ENCODE results near the gene SHPK. TPM values are rescaled to one million over a fixed set of nuclear protein-coding genes. Genes with fewer than 3 reads are reported as not detected.

SHPK gene
- total RNA-seq, 1 donor from 2014 or later = 4.8 TPM

DNA sequence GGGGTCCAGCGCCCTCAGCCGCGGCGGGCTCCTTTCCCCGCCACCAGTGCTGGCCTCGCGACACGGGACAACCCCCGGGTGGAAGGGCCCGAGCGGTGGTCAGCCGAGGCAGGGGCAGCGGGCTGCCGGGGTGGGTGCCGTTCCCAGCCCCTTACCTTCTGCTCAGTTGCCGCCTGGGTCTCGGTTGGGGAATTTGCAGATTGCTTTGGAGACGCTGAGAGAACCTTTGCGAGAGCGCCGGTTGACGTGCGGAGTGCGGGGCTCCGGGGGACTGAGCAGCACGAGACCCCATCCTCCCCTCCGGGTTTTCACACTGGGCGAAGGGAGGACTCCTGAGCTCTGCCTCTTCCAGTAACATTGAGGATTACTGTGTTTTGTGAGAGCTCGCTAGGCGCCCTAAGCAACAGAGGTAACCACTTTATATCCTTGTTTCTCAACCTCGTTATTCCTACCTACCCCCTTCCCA lies 891 bp upstream of the SHPK start:
- intact Hi-C loops (cut with DNase I) = loop anchor here (2.0 to 10.0 kb wide), 2 partner anchors 30 to 102 kb away; no protein-coding TSS in a partner anchor
- DNase-seq (ENCODE audit: low spot score) = no peak

GRCh38 chr17:3635474-3636153 lies 436 bp downstream of the SHPK start:
- intact Hi-C loops (cut with DNase I) = loop anchor here (2.0 to 10.0 kb wide), 2 partner anchors 31 to 101 kb away; no protein-coding TSS in a partner anchor
- DNase-seq (ENCODE audit: low spot score) = no peak

DNA sequence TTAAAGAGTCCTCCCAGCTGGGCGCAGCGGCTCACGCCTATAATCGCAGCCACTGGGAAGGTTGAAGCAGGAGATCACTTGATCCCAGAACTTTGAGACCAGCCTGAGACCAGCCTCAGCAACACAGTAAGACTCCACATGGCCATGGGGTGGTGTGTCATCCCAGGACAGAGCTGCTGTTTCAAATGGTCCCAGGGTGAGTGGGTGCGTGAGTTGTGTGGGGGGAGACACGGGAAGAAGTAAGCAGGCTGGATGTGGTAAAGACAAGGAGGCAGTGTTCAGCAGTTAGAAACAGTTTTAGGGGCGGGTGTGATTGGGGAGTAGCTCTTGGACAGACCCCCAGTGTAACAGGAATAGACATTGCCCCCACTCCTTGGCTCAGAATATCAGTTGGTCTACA lies 3.8 kb downstream of the SHPK start:
- intact Hi-C loops (cut with DNase I) = loop anchor here (10.0 kb wide), 1 partner anchor 97 kb away; no protein-coding TSS in a partner anchor
- DNase-seq (ENCODE audit: low spot score) = no peak

GRCh38 chr17:3630781-3631180 lies 5.3 kb downstream of the SHPK start:
- no peak for DNase-seq (ENCODE audit: low spot score)
- intact Hi-C loops (cut with DNase I) = loop anchor here (10.0 kb wide), 1 partner anchor 96 kb away; no protein-coding TSS in a partner anchor

DNA sequence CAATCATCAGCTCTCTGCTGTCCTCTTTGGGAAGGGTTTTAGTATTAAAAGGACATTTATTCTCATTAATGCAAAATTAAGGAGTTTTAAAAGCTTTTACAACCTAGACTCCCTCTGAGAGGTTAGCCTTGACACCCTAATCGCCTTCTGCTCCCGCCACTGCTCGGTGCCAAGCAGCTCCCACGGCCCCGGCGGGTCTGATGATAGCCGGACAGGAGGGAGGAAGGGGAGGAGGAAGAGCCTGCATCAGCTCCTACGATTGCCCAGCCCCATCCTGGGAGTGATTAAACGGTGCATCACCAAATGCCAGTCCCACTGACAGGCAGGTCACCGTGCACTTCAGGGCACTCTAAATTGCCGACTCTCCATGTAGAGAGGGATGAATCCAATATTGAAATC lies 8.3 kb downstream of the SHPK start:
- intact Hi-C loops (cut with DNase I) = no loop called here
- no peak for DNase-seq (ENCODE audit: low spot score)

DNA sequence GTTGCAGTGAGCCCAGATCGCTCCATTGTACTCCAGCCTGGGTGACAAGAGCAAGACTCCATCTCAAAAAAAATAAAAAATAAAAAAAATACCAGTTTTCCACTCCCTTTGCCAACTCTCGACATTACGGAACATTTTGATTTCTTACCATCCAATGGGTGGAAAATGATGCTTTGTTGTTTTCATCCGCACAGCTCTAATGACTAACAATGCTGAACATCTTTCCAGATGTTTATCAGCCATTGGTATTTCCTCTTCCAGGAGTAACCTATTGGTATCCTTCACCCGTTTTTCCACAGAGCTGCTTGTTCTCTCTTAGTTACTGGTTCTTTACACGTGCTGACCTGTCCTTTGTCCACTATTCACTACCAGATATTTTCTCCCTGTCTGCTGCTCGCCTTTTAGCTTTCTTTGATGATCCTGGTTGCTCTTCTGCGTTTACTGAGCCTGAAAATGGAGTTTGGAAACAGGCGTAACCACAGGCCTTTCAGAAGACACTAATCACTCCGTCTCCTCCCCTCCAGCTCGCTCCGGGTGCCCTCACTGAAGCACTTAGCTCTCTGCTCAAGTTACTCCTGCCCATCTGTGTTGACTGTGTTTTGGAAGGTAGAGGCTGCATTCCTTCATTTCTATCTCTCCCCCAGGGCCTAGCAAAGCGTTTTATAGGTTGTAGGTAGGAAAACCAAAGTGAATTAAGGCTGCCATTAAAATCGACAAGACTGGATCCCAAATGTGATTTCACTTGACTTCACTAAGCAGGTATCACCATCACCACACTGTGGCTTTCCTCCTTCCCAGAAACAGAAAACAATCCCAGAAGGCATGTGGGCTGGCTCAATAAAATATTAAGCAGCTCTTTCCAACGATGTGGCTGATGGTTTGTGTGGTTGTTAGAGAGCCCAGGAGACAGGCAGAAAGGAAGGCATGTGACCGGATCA lies 8.9 kb downstream of the SHPK start:
- no peak for DNase-seq (ENCODE audit: low spot score)
- intact Hi-C loops (cut with DNase I) = no loop called here

GRCh38 chr17:3622977-3623594 lies 13.0 kb downstream of the SHPK start:
- intact Hi-C loops (cut with DNase I) = no loop called here
- no peak for DNase-seq (ENCODE audit: low spot score)

GRCh38 chr17:3621146-3621720 lies 14.8 kb downstream of the SHPK start:
- DNase-seq (ENCODE audit: low spot score) = no peak
- intact Hi-C loops (cut with DNase I) = no loop called here

- DNase-seq (ENCODE audit: low spot score) = no peak
- intact Hi-C loops (cut with DNase I) = no loop called here
Measured at GRCh38 chr17:3615160-3615870, 20.7 kb downstream of the SHPK start.

- DNase-seq (ENCODE audit: low spot score) = no peak
- intact Hi-C loops (cut with DNase I) = no loop called here
Measured at GRCh38 chr17:3613124-3613523, 22.9 kb downstream of the SHPK start.

DNA sequence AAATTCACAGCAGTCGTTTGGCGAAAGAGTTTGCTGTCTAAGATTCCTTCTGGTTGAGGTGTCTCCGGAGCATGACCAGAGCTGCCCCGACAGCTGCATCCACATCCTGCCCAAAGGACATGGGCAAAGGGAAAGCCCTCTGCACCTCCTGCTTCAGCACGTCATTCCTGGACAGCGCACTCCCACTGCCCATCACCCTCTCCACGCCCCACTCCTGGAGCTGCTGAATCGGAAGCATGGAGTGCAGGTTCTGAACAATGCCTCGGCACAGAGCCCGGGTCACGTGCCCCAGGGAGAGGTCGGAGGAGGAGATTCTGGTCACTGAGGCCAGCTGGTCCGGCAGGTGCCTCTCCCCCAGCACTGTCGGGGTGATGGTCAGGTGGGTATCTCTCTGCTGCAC lies 25.5 kb downstream of the SHPK start:
- DNase-seq (ENCODE audit: low spot score) = no peak
- intact Hi-C loops (cut with DNase I) = no loop called here

GRCh38 chr17:3609689-3610088 lies 26.4 kb downstream of the SHPK start:
- intact Hi-C loops (cut with DNase I) = no loop called here

GRCh38 chr17:3603870-3604259 lies 32.2 kb downstream of the SHPK start:
- intact Hi-C loops (cut with DNase I) = no loop called here

More at GRCh38 chr17:3609689-3610088, 26.4 kb downstream of the SHPK start:
- DNase-seq (ENCODE audit: low spot score) = no peak

GRCh38 chr17:3603119-3603869 lies 32.8 kb downstream of the SHPK start:
- intact Hi-C loops (cut with DNase I) = no loop called here
- no peak for DNase-seq (ENCODE audit: low spot score)

More at GRCh38 chr17:3603870-3604259, 32.2 kb downstream of the SHPK start:
- no peak for DNase-seq (ENCODE audit: low spot score)

DNA sequence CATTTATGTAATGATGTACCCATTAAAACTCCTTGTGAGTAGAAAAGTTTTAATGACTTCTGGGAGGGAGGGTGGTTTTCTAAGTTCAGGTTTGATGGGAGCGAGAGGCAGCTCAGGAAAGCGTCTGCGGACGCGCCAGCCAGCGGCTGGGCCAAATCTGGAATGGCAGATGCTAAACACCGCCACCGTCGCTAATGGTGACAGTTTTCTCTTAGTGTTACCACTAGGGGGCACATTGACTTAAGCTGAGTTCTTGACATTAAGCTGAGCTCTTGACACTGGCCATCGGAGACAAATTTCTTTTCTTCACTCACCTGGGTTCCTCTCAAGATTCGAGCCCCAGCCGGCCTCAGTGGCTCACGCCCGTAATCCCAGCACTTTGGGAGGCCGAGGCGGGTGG lies 33.6 kb downstream of the SHPK start:
- no peak for DNase-seq (ENCODE audit: low spot score)
- intact Hi-C loops (cut with DNase I) = no loop called here

DNA sequence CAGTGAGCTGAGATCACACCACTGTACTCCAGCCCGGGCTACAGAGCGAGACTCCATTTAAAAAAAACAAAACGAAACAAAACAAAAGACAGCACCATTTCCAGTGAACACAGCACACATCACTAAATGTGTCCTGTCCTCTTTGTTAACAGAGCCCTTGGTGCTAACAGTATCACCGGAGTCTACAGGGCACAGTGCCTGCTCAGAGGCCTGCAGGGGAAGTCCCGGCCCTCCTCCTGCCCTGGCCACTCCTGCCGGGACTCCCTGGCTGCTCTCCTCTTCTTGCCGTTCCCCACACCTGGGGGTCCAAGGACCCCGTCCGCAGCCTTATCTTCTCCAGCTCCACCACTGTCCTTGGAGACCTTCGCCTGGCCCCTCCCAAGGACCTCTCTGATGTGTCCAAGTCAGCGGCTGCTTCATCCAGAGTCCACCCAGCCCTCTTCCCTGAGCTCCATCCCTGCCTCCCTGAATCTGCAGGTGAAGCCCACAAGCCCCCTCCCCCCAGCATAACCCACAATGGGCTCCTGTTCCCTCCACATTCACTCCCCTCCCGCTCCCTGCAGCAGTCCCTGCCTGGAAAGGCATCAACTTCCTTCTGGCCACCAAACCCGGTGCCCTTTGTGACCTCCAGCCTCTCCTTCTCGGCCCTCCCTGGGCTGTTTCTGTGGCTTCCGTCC lies 35.4 kb downstream of the SHPK start:
- intact Hi-C loops (cut with DNase I) = no loop called here
- DNase-seq (ENCODE audit: low spot score) = no peak

DNA sequence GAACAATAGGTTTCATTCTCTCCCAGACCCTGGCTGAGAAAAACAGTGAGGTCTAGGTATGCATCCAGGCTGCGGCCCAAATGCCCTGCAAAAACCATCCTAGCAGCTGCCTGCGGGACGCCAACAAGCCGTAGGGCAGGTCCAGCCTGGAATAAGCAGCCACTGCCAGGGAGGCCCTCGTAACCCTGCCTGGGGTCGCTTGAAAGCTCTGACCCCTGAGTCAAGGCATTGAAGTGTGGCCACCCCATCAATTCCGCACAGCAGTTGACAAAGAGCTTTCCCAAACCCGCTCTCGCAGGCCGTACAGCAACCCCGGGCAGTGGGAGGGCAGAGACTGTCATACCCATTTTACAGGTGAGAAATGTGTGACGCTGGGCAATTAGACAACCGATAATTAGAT lies 38.0 kb downstream of the SHPK start:
- DNase-seq (ENCODE audit: low spot score) = no peak
- intact Hi-C loops (cut with DNase I) = no loop called here
